Embryonic facial prominence (tissue), 1 donor: Measurements from ENCODE around the gene SND1.
A peak's percentile ranks its signal among the peaks of the same experiment; 100 is the strongest.

ENCODE experiments used
- DNase-seq: peaks from one replicate; pipeline ENCODE4 v3.0.0-alpha.2; 2016; ENCODE audit errors: extremely low spot score

Gene SND1

DNA sequence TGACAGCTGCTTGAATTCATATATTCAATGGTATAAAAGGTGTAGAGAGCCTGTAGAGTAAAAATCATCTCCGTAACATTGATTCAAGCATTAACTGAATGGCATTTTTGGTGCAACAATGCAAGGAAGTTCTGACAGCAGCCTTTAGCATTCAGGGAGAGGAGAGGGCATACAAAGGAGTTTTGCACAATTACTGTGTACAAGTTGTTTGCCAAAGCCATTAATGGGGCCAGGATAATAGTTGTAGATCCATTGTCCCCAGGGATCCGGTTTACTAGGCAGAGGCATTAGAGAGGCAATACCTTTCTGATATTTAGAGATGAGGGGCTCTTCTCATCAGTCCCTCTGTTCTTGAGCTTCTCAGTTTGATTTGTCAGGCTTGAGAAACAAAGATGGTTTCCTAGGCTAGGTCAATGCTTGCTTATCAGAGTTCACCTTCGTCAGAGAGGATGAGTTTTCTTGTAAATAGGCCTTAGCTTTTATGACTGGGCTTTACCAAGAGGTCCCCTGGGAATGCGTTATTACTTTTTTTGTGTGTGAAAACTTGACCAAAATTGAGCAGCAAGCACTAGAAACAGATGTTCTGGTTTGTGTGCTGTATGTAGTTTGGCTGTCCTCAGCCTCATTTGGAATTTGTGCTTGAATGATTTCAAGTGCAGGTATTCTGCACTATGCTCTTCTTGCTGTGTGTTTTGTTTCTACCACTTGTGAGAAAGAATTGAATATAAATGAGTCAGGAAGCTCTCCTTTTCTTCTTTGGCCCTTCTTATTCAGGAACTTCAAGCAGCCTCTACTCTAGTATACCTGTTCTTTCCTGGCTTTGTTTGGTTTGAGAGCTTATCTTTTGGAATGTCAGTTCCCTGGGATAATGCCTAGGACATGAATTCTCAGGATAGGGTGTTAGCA, 32.0 kb downstream of the SND1 start:
- DNase-seq, result no peak

- DNase-seq, result no peak
These were observed 37.3 kb downstream of the SND1 start for GRCh38 chr7:127689194-127689772.

DNA sequence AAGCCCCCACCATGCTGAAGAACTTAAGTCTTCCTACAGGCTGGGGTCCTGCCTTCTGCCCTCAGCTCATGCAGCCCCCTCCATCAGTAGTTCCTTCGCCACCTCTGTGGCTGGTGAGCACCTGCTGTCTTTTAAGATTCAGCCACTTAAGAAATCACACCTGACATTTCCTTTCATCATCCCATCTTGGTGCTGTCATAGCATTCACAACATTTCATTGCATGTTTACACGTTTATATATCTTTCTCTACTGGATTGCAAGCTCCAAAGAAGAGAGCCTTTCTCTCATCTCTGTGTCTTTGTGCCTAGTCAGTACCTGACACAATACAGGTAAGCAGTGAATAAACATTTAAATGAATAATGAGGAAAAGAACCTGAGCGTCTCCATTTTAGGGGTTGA, 38.3 kb downstream of the SND1 start:
- no peak for DNase-seq

GRCh38 chr7:127690806-127691205, 38.8 kb downstream of the SND1 start:
- DNase-seq, result no peak

GRCh38 chr7:127692200-127692599, 40.2 kb downstream of the SND1 start:
- no peak for DNase-seq

DNA sequence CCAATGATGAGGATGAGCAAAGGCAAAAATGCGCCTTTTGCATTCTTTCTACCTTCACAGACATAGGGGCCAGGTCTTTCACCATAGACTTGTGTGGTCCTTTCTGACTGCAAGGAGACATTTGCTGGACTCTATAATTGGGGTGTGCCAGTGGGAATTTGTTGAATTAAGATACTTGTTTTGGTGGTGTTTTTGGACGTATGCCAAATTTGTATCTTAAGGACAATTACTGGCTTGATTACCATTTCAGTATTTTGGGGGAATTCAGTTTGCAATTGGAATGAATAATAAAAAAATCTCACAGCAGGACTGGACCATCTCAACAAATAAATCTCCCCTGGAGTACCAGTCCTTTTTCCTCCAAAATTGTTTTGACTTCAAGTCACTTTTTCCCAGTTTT, 47.9 kb downstream of the SND1 start:
- DNase-seq, result no peak

DNA sequence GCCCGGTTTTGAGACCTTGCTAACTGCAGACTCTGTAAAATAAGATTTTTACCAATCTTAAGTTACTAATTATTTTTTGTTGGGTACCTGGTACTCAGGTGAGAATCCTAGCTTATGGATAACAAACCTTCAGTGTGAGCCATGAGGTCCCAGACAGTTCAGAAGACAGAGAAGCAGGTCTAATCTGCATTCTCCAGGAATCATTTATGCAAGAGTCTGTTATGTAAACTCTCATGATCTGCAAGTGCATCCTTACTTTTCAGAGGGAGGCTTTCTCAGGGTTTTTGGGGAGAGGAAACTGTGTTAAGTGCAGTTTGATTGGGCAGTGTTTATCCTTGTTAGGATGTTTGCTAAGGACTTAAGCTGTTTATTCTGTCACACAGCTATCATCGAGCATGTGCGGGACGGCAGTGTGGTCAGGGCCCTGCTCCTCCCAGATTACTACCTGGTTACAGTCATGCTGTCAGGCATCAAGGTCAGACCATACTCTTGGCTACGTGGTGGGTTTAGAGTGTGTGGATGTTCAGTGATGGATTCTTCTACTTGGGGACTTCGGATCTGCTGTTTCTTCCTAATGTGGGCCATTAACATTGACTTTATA, 50.2 kb downstream of the SND1 start:
- no peak for DNase-seq

DNA sequence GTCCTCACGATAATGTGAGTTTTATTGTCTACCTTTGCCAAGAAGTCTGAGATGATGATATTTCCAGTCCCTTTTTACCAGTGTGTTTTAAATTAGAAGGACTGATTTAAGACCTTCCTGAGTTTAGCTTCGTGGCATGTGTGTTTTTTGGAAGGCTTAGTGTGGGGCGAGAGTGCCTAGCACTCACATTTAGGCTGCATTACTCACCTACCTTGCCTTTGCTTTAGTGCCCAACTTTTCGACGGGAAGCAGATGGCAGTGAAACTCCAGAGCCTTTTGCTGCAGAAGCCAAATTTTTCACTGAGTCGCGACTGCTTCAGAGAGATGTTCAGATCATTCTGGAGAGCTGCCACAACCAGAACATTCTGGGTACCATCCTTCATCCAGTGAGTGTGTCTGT, 50.9 kb downstream of the SND1 start:
- no peak for DNase-seq

DNA sequence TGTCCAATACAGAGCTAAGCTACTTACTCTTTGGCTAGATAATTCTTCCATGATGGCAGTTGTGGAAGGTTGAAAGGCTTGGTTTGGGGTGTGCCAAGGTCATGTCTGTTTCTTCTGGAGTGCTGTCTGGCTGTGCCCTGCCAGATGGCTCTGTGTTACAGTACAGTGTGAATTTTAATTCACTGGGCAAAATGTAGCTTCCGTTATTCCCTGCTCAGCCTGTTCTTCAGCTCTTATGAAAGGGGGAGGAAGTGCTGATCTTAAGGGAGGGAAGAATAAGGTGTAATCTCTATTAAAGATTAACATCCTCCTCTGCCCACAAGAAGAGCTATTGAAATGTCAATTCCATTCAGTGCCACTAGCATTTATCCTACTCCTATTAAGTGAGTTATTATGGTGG, 52.2 kb downstream of the SND1 start:
- no peak for DNase-seq

GRCh38 chr7:127705461-127705959, 53.5 kb downstream of the SND1 start:
- DNase-seq, result no peak

DNA sequence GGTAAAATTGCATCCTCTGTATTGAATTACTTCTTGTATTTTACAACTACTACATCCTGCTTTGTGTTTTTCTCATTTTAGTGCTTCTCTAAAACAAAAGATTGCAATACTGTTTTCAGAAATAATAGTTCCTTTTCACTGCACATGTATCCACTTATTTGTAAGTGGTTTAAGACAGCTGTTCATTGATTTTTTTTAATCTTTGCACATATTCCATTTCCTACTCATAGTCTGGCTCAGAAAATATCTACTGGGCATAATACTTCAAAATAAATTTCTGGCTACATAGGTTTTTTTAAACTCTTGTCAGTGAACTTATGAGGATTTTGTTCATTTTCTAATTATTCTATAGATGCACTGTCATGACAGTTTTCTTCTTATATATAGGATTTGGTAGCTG, 54.8 kb downstream of the SND1 start:
- DNase-seq, result no peak

- no peak for DNase-seq
These were observed 56.2 kb downstream of the SND1 start for GRCh38 chr7:127708201-127708600.

DNA sequence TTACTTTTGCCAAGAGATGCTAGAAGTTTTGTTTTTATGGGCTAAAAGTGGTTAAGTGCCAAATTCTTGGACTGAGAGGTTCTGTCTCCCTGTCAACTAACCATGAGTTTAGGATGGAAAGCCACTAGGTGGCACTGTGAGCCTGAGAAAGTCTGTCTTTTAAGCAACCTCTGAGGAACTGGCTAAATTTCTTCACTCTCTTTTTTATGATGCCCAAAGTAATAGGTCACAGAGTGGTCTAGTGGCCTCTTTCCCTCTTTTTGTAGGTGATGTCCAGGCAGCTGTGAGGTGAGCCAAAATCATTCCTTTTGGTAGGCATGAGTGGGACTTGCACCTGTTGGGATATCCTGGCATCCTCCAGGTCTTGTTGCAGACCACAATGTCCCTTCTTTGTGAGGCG, 56.8 kb downstream of the SND1 start:
- peak; percentile 55 for DNase-seq

DNA sequence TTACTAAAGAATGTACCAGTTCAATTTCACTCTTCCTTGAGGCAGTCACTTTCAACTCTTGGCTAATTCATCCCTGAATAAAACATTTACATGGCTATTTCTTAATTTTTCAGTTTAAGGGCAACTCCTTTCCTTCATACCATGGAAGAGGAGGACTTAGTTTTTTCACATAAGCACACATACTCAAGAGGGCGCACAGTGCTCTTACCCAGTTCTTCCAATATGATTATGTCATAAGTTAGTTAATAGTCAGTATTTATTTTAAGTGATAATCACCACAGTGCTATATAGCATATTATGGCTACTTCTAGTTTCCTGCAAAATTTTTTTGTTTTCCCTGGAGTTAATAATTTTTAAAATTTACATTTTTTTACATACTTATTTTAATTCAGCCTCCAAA, 58.6 kb downstream of the SND1 start:
- no peak for DNase-seq

GRCh38 chr7:127711872-127712271, 59.9 kb downstream of the SND1 start:
- DNase-seq, result no peak

DNA sequence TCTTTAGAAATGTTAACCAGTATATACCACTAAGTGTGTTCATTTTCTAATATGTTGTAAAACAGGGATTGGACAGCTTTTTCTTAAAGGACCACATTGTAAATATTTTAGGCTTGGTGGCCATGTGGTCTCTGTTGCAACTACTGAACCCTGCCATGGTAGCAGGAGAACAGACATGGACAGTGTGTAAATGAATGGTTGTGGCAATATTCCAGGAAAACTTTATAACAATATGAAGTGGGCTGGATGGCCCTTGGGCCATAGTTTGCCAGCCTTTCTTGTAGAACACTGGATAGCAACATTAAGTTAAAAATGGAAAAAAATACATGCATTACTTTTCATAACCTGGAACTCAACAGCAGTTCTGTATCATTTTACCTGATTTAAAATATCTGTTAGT, 61.0 kb downstream of the SND1 start:
- no peak for DNase-seq

DNA sequence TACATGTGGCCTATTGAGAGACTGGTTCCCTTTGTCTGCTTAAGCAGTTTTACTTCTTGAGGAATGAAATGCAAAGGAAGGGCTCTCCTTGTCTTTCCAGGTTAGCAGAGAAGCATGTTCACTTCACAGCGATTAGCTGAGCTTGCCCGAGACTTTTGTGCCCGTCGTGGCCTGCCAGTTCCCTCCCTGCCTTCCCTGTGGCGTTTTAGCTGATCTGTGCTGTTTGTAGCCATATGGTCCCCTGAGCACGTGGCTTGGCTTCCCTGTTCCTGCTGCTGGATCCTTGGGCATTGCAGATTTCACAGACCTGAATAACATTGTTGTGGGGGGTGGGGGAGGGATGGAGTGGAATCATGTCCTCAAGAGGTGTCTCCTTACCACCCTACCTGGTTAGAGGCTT, 61.8 kb downstream of the SND1 start:
- DNase-seq, result no peak

DNA sequence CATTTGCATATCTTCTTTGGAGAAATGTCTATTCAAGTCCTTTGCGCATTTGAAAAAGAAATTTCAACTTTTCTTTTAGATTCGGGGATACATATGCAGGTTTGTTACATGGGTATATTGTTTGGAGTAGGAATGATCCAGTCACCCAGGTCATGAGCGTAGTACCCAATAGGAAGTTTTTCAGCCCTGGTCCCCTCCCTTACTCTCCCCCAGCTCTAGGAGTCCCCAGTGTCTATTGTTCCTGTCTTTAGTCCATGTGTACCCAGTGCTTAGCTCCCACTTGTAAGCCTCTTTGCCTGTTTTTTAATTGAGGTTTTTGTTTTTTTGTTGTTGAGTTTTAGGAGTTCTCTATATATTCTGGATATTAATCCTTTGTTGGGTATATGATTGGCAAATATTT, 63.3 kb downstream of the SND1 start:
- DNase-seq, result no peak

- no peak for DNase-seq
These were observed 63.9 kb downstream of the SND1 start for GRCh38 chr7:127715901-127716300.

- DNase-seq, result no peak
These were observed 65.7 kb downstream of the SND1 start for GRCh38 chr7:127717502-127718339.

- no peak for DNase-seq
These were observed 66.3 kb downstream of the SND1 start for GRCh38 chr7:127718340-127718679.

DNA sequence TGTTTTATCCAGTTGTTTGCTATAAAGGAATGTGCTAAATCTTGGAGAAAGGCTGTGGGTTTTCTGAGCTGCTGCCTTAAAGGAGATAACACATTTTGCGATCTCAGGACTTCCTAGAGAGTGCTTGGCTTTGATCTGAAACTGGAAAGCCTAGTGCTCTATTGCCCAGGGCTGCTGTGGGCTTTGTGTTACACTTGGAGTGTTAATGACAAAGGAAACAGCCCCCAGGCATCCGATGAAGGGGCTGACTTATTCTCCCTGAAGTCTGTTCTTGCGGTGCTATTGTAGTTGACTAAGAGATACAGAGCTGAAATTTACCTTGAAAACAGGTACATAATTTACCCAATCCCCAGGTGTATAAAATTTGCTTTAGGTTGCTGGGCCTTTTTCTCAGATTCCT, 74.5 kb downstream of the SND1 start:
- no peak for DNase-seq
